ENCODE measurements around the gene CARMIL3.

CARMIL3 gene

DNA sequence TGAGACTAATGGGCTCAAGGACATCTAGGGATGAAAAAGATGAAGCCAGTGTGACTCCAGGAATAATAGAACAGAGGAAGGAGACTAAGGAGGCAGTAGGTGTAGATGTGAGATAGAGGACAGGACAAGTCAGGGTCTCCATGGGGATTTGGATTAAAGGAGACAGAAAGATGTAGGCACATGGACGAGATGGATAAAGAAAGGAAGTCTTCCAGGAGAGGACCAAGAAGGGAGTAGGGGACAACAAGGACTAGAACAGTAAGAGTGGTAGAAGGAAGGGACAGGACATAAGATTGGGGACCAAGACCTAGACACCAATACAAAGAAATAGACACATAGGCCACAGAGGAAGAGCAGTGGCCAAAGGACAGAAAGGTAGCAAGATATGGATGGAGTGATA lies 35.2 kb downstream of the CARMIL3 start:
- no peak for DNase-seq
- in situ Hi-C loops (cut with MboI; ENCODE audit: low pct_unique_long_range_greater_than_20kb, low sequenced_read_pairs): no loop called here

DNA sequence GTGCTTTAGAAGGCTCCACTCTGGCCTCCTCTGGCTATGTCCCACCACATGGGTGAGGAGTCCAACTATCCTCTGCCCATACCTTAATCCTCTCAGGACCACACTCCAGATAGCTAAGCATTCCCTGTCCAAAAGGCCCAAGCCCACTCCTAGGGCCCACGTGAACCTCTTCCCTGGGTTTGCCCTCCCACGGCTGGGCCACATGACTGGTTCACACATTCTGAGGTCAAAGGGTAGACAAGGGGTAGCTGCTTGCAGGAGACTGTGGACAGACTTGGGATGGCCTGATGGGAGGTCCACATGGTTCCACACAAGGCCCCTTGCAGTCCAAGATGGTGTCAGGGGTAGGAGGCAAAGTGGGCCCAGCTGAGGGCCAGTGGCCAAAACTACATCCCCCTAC lies 36.3 kb downstream of the CARMIL3 start:
- DNase-seq: no peak
- in situ Hi-C loops (cut with MboI; ENCODE audit: low pct_unique_long_range_greater_than_20kb, low sequenced_read_pairs): no loop called here

- in situ Hi-C loops (cut with MboI; ENCODE audit: low pct_unique_long_range_greater_than_20kb, low sequenced_read_pairs): no loop called here
- DNase-seq: no peak
These were observed 38.1 kb downstream of the CARMIL3 start for GRCh38 chr14:24089890-24090289.

DNA sequence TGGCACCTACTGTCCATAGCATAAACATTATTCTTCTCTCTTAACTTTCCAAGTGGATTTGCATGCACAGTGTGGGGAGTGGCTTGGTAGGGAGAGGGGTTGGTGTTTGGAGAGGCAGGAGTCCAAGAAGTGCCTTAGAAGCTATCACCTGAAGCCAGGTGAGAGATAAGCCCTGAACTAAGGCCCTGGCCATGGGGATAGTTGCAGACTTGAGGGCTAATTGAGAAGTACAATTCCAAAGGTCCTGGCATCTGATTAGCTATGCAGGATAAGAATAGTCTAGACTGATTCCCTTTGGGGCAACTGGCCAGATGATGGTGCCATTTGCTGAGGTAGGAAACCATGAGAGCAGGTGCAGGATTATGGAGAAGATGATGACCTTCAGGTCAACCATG lies 40.3 kb downstream of the CARMIL3 start:
- in situ Hi-C loops (cut with MboI; ENCODE audit: low pct_unique_long_range_greater_than_20kb, low sequenced_read_pairs): no loop called here
- DNase-seq: no peak

GRCh38 chr14:24092505-24093206 lies 40.8 kb downstream of the CARMIL3 start:
- DNase-seq: no peak
- in situ Hi-C loops (cut with MboI; ENCODE audit: low pct_unique_long_range_greater_than_20kb, low sequenced_read_pairs): no loop called here

DNA sequence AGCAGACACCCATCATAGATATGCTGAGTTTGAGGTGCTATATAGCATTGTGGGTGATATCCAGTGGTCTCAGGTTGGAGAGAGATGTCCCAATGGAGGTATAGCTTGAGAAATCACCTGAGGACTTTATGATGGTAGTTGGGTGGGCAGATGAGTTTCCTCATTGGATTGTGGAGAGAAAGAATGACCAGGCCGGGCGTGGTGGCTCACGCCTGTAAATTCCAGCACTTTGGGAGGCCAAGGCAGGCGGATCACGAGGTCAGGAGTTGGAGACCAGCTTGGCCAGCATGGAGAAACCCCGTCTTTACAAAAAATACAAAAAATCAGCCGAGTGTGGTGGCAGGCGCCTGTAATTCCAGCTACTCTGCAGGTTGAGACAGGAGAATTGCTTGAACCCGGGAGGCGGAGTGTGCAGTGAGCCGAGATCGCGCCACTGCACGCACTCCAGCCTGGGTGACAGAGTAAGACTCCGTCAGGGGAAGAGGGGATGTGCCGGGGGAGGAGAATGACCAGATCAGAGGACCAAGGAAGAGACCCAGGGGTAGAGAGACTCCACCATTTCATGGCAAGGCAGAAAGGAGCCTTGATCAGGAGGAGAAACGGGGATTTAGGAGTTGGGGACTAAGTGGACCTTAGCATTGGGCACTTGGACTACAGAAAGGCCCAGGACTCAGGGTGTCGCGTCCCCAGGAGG lies 41.5 kb downstream of the CARMIL3 start:
- in situ Hi-C loops (cut with MboI; ENCODE audit: low pct_unique_long_range_greater_than_20kb, low sequenced_read_pairs): no loop called here
- DNase-seq: no peak

GRCh38 chr14:24093901-24094840 lies 42.4 kb downstream of the CARMIL3 start, which contains the start of gene PCK2:
PCK2 (plus strand) TSS chr14:24094311; CDS start chr14:24094406, 95 bp downstream.
- peak; percentile 95 for DNase-seq
- in situ Hi-C loops (cut with MboI; ENCODE audit: low pct_unique_long_range_greater_than_20kb, low sequenced_read_pairs): no loop called here

DNA sequence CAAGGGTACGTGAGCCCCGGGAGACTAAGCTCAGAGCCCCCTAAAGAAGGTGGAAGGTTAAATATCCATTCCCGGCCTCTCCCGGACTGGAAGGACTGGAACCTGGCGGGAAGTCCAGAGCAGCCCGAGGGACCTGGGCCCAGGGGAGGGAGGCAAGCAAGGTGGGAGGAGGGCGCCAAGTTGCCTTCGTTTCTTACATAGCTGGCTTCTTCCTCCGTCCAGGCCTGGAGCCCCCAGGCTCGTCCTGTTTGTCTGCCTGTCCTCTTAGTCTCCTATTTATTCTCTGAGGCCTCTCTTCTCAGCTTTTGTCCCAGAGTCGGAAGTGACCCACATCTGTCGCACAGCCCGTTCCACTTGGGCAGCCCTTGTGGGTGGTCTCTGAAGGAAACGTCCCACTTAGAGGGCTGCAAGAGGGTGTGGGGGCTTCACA lies 43.0 kb downstream of the CARMIL3 start:
- in situ Hi-C loops (cut with MboI; ENCODE audit: low pct_unique_long_range_greater_than_20kb, low sequenced_read_pairs): no loop called here
- no peak for DNase-seq

- peak; percentile 89 for DNase-seq
- in situ Hi-C loops (cut with MboI; ENCODE audit: low pct_unique_long_range_greater_than_20kb, low sequenced_read_pairs): no loop called here
These were observed 43.7 kb downstream of the CARMIL3 start for GRCh38 chr14:24095271-24096068.

- DNase-seq: no peak
- in situ Hi-C loops (cut with MboI; ENCODE audit: low pct_unique_long_range_greater_than_20kb, low sequenced_read_pairs): no loop called here
These were observed 44.9 kb downstream of the CARMIL3 start for GRCh38 chr14:24096545-24097181.

DNA sequence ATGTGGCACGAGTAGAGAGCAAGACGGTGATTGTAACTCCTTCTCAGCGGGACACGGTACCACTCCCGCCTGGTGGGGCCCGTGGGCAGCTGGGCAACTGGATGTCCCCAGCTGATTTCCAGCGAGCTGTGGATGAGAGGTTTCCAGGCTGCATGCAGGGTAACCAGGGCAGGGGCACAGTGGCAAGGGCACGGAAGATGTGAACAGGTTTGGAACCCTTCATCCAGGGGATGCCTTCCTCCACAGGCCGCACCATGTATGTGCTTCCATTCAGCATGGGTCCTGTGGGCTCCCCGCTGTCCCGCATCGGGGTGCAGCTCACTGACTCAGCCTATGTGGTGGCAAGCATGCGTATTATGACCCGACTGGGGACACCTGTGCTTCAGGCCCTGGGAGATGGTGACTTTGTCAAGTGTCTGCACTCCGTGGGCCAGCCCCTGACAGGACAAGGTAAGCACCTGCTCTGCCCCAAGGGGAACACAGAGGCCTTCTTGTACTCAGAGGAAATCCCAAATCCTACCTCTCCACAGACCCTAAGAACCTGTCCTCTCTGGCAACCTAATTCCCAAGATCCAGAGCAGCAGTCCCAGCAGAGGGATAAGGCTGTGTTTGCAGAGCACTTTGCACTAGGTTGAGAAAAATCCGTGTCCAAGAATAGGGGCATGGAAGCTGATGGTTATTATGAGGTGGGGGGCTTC lies 46.6 kb downstream of the CARMIL3 start:
- in situ Hi-C loops (cut with MboI; ENCODE audit: low pct_unique_long_range_greater_than_20kb, low sequenced_read_pairs): no loop called here
- no peak for DNase-seq

- no peak for DNase-seq
- in situ Hi-C loops (cut with MboI; ENCODE audit: low pct_unique_long_range_greater_than_20kb, low sequenced_read_pairs): no loop called here
These were observed 47.4 kb downstream of the CARMIL3 start for GRCh38 chr14:24098927-24099813.

DNA sequence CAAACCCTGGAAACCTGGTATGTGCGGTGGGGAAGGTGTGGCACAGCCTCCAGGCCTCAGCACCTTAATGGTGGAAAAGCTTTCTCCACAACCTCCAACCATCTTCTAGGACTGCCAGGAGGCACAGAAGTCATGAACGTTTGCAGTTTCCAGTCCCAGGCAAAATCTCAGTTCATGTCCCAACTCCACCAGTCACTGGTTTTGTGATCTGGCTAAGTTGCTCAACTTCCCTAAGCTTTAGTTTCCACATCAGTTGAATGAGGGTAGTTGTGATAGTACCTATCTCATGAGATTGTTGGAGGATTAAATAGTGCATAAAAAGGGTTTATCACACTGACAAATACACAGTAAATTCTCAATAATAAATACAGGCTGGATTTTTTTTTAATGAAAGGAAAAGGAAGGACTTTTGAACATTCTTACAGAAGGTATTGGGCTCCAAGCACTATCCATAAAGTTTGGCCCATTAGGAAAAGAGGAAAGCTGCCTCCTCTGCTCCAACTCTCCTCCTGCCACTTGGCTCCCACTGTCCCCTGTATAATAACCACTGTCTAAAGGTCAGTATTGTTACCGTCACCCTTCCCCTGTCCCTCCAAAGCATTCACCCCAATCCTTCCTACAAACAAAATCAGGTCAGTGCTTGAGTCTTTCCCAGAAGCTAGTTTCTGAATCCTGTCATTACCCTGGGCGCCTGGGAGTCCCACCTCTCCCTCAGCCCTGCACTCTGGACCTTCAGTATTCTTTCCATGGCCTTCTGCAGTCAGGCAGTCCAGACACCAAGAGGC lies 48.6 kb downstream of the CARMIL3 start:
- no peak for DNase-seq
- in situ Hi-C loops (cut with MboI; ENCODE audit: low pct_unique_long_range_greater_than_20kb, low sequenced_read_pairs): no loop called here

- DNase-seq: no peak
- in situ Hi-C loops (cut with MboI; ENCODE audit: low pct_unique_long_range_greater_than_20kb, low sequenced_read_pairs): no loop called here
These were observed 49.2 kb downstream of the CARMIL3 start for GRCh38 chr14:24100982-24101494.

DNA sequence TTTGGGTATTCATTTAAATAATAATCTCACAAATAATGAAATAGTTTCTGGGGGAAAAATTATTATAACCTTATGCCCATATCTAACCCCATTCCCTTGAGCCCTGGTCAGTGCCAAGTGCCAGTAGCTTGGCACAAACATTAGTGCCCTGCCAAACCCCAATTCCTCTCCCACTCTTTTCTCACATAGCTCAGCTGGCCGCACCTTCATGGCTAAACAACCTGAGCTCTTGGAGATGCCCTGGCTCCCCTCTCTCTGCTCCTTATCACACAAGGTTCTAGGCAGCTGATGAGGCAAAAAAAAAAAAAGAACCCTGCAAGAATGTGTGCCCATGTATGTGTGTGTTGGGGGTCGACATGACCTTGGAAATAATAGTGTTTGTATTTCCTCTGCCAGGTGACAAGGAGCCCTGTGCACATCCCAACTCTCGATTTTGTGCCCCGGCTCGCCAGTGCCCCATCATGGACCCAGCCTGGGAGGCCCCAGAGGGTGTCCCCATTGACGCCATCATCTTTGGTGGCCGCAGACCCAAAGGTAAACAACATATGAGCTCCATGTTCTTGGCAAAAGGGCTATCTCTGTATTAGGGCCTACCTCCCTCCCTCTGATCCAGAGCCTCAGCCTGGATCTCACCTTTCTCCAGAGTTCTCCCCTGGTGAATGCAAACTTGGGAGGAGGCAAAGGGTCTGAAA lies 50.7 kb downstream of the CARMIL3 start:
- in situ Hi-C loops (cut with MboI; ENCODE audit: low pct_unique_long_range_greater_than_20kb, low sequenced_read_pairs): no loop called here
- no peak for DNase-seq

GRCh38 chr14:24103451-24103850 lies 51.6 kb downstream of the CARMIL3 start:
- no peak for DNase-seq
- in situ Hi-C loops (cut with MboI; ENCODE audit: low pct_unique_long_range_greater_than_20kb, low sequenced_read_pairs): no loop called here

Data from KBM-7 (cell line).